ENCODE results near the gene CNGA2. TPM values are rescaled to one million over a fixed set of nuclear protein-coding genes. Genes with fewer than 3 reads are reported as not detected.

Gene CNGA2
- total and polyA plus RNA-seq, 10 of the 15 experiments (the other 5 are each of a cell fraction or from before 2014, with no cell fraction given), result not detected

DNA sequence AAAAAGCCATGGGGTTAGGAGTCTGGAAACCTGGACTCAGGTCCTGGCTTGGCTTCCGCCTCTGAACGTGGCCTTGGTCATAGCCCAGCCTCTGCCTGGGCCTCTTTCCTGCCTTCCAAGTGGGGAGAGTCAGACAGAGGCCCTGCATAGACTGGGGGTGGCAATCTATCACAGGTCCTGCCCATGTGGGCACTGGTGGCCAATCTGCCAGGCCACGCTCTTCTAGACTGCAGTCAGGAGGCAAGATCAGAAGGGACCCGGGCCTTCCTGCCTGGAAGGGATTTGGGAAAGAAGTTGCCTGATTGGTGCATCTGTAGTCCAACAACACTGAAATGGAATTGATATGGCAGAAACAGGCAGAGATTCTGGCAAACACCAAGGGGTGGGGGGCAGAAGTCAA is 46.1 kb downstream of the CNGA2 start (continued):
- TF ChIP-seq E2F8 (IDR thresholded peaks at IDR 0.05; ENCODE audit: low read depth, partially characterized antibody) (no peak), ZNF207 (IDR thresholded peaks at IDR 0.05; ENCODE audit: borderline replicate concordance) (no peak), ZNF217 (IDR thresholded peaks at IDR 0.05) (no peak), ATF3 (IDR thresholded peaks at IDR 0.05; ENCODE audit: borderline replicate concordance, extremely low read depth, low read depth, low read length) (no peak), EZH2 (IDR thresholded peaks at IDR 0.05; ENCODE audit: borderline replicate concordance, control insufficient read depth, low read depth, low read length) (no peak), IKZF1 (conservative IDR thresholded peaks at IDR 0.05) (no peak)

DNA sequence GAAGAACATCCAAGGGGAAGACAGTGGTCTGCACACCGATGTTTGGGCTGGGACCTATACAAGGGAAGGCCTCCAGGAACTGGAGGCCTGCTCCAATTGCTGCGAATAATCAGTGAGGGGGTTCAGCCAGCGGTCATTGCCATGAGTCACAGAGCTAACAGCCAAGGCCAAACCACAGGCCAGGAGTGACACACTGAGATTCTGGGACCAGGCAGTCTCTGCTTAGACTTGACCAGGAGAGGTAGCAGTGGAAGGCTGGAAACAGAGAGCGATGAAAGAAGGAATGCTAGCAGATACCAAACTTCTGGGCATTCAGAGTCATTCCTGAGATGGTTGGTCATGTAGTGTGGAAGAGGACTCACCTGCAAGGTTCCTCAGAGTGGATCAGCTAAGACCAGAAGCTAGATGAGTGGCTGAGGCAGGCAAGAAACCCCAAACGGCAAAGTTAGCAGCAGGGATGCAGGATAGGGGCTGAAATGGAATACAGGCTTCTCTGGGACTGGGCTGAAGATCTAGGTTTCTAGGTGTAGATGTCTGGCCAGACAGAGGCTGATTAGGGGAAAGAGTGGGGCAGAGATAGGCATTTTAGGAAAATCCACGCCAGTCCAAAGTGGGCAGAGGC is 54.7 kb downstream of the CNGA2 start:
- ChIA-PET RAD21 (ENCODE audit: unreplicated experiment) (no interaction called here), POLR2A (no interaction called here), SMC1A (ENCODE audit: uncharacterized antibody, unreplicated experiment) (no interaction called here), CTCF (no interaction called here)
- Histone ChIP-seq H4K20me1 (ENCODE audit: control insufficient read depth, insufficient read depth) (no peaks in the 10 kb centered on the region), H3K4me2 (ENCODE audit: control insufficient read depth, insufficient read depth) (no peak overlapping the region), H3K9me3 (replicated peaks; ENCODE audit: control insufficient read depth, insufficient read depth, low read length) (no peaks in the 10 kb centered on the region), H3K27ac (ENCODE audit: control insufficient read depth, insufficient read depth) (no peak overlapping the region), H3K4me1 (ENCODE audit: control insufficient read depth, insufficient read depth, low read length) (no peaks in the 10 kb centered on the region), H3K9ac (ENCODE audit: control insufficient read depth, insufficient read depth, low read length) (no peak overlapping the region), H3K27me3 (replicated peaks in 1 of 2; ENCODE audit: control insufficient read depth in 2 of 2, insufficient read depth in 2 of 2, low read length in 1 of 2) (no peaks in the 10 kb centered on the region), H3K36me3 (ENCODE audit: control insufficient read depth in 2 of 2, insufficient read depth in 2 of 2, low read length in 1 of 2) (no peaks in the 10 kb centered on the region), H3K4me3 (no peak overlapping the region), H3K79me2 (ENCODE audit: control insufficient read depth, insufficient read depth, low read length) (no peaks in the 10 kb centered on the region), H2AFZ (ENCODE audit: control insufficient read depth, low read depth, low read length) (no peak overlapping the region)
- FAIRE-seq (no peak), DNase-seq (ENCODE audit: low read depth, low spot score) (no peak), ATAC-seq (no peak)
- WGBS (ENCODE audit: insufficient coverage, insufficient replicate concordance, low lambda C conversion rate, missing lambda C conversion rate), result 31% methylated on average over 6 of the region's 6 CpGs
- BruUV-seq (replicated peaks), result no TSS peak
- intact Hi-C loops (cut with micrococcal nuclease; ENCODE audit: unreplicated experiment) (no loop called here), in situ Hi-C loops (cut with MboI) (no loop called here)
- TF ChIP-seq, protein P1, sequence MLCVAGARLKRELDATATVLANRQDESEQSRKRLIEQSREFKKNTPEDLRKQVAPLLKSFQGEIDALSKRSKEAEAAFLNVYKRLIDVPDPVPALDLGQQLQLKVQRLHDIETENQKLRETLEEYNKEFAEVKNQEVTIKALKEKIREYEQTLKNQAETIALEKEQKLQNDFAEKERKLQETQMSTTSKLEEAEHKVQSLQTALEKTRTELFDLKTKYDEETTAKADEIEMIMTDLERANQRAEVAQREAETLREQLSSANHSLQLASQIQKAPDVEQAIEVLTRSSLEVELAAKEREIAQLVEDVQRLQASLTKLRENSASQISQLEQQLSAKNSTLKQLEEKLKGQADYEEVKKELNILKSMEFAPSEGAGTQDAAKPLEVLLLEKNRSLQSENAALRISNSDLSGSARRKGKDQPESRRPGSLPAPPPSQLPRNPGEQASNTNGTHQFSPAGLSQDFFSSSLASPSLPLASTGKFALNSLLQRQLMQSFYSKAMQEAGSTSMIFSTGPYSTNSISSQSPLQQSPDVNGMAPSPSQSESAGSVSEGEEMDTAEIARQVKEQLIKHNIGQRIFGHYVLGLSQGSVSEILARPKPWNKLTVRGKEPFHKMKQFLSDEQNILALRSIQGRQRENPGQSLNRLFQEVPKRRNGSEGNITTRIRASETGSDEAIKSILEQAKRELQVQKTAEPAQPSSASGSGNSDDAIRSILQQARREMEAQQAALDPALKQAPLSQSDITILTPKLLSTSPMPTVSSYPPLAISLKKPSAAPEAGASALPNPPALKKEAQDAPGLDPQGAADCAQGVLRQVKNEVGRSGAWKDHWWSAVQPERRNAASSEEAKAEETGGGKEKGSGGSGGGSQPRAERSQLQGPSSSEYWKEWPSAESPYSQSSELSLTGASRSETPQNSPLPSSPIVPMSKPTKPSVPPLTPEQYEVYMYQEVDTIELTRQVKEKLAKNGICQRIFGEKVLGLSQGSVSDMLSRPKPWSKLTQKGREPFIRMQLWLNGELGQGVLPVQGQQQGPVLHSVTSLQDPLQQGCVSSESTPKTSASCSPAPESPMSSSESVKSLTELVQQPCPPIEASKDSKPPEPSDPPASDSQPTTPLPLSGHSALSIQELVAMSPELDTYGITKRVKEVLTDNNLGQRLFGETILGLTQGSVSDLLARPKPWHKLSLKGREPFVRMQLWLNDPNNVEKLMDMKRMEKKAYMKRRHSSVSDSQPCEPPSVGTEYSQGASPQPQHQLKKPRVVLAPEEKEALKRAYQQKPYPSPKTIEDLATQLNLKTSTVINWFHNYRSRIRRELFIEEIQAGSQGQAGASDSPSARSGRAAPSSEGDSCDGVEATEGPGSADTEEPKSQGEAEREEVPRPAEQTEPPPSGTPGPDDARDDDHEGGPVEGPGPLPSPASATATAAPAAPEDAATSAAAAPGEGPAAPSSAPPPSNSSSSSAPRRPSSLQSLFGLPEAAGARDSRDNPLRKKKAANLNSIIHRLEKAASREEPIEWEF (IDR thresholded peaks at IDR 0.05; ENCODE audit: insufficient replicate concordance, low read depth, low read length), result no peak
- TF ChIP-seq FOXM1 (IDR thresholded peaks at IDR 0.05; ENCODE audit: low read depth, low read length), result no peak
- TF ChIP-seq BCL11A (IDR thresholded peaks at IDR 0.05; ENCODE audit: low read depth, low read length), result no peak
- TF ChIP-seq, protein P2, sequence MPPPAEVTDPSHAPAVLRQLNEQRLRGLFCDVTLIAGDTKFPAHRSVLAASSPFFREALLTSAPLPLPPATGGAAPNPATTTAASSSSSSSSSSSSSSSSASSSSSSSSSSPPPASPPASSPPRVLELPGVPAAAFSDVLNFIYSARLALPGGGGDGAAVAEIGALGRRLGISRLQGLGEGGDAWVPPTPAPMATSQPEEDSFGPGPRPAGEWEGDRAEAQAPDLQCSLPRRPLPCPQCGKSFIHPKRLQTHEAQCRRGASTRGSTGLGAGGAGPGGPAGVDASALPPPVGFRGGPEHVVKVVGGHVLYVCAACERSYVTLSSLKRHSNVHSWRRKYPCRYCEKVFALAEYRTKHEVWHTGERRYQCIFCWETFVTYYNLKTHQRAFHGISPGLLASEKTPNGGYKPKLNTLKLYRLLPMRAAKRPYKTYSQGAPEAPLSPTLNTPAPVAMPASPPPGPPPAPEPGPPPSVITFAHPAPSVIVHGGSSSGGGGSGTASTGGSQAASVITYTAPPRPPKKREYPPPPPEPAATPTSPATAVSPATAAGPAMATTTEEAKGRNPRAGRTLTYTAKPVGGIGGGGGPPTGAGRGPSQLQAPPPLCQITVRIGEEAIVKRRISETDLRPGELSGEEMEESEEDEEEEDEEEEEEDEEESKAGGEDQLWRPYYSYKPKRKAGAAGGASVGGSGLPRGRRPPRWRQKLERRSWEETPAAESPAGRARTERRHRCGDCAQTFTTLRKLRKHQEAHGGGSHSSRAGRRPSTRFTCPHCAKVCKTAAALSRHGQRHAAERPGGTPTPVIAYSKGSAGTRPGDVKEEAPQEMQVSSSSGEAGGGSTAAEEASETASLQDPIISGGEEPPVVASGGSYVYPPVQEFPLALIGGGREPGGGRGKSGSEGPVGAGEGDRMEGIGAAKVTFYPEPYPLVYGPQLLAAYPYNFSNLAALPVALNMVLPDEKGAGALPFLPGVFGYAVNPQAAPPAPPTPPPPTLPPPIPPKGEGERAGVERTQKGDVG (CRISPR knock-in tag; IDR thresholded peaks at IDR 0.05), result no peak

All from GM12878 (cell line).